CD4-positive, alpha-beta T cell treated with Interleukin-21 for 1 hour (primary cell): Measurements from ENCODE around the gene PRKCE.
A peak's percentile ranks its signal among the peaks of the same experiment; 100 is the strongest.

Source experiments
- DNase-seq: peaks from one replicate; pipeline ENCODE4 v3.0.0-alpha.2; 2020

PRKCE gene

GRCh38 chr2:45634223-45634622, 17.3 kb upstream of the PRKCE start:
- DNase-seq = no peak

GRCh38 chr2:45636008-45636407, 15.5 kb upstream of the PRKCE start:
- DNase-seq = no peak

- DNase-seq = no peak
These were observed 14.0 kb upstream of the PRKCE start for GRCh38 chr2:45637440-45637839.

GRCh38 chr2:45640576-45640975, 10.9 kb upstream of the PRKCE start:
- DNase-seq = no peak

DNA sequence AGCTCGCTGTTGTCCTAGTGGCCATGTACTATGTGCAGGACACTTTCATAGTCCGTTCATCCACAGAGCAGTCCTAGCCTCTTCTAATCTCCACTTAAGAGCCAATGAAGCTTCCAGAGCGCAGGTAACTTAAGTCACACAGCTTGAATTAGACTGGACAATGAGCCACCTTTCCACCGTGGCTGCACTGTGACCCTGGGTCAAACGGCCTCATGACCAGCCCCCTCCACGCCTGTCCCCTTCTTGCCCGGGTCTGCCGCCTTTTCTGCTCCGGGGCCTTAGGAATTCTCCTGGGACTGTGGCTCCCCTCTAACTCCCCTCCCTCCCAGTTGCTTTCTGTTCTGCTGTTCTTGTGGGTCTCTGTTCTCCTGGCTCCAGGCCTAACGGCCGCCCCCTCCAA, 8.4 kb upstream of the PRKCE start:
- DNase-seq = no peak

- DNase-seq = peak; percentile 72
These were observed 7.6 kb upstream of the PRKCE start for GRCh38 chr2:45643543-45644542.

- DNase-seq = no peak
These were observed 5.2 kb upstream of the PRKCE start for GRCh38 chr2:45646289-45646688.

- no peak for DNase-seq
These were observed 4.1 kb upstream of the PRKCE start for GRCh38 chr2:45647356-45647755.

GRCh38 chr2:45647986-45648520, 3.4 kb upstream of the PRKCE start:
- no peak for DNase-seq

GRCh38 chr2:45648636-45649035, 2.8 kb upstream of the PRKCE start:
- no peak for DNase-seq

GRCh38 chr2:45649462-45649857, 2.0 kb upstream of the PRKCE start:
- DNase-seq = no peak

DNA sequence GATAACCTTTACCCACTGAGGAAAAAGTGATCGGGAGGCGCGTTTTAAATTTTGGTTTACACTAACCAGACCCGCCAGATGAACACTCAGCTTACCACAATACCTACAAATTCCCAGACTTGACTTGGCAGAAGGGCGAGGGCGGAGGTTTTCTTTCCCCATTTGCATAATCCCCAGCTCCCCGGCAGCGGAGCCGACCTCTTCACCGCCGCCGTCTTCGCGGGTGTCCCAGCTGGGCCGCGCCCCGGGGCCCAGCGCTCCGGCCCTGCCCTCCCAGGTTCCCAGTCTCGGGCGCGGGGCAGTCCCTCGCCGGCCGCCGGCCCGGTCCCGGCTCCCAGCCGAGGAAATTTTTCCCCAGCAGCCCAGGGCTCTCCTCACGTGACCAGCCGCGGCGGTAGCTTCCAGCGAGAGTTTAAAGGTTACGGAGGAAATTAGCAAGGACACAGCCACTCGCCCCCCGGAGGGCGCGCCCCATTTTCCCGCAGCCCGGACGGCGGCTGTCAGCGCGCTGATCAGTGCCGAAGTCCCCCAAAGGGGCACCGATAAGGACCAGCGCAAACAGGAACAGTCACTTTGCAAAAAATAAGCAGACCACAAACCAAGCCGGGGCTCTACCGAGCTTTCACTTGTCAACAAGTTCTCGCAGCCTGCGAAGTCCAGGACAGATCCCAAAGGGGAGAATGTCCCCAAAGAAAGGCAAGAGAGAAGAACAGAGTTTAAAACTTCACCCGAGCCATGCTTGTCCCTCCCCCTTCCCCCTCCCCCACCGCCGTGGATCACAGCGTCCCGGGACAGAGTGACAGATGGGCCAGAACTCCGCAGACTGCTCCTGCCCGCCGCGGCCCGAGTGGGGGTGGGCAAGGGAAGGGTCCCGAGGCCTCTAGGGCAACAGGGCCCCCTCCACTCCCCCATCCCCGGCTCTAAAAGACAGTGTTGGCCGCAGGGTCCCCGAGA, 1.3 kb upstream of the PRKCE start:
- peak; percentile 54 for DNase-seq

DNA sequence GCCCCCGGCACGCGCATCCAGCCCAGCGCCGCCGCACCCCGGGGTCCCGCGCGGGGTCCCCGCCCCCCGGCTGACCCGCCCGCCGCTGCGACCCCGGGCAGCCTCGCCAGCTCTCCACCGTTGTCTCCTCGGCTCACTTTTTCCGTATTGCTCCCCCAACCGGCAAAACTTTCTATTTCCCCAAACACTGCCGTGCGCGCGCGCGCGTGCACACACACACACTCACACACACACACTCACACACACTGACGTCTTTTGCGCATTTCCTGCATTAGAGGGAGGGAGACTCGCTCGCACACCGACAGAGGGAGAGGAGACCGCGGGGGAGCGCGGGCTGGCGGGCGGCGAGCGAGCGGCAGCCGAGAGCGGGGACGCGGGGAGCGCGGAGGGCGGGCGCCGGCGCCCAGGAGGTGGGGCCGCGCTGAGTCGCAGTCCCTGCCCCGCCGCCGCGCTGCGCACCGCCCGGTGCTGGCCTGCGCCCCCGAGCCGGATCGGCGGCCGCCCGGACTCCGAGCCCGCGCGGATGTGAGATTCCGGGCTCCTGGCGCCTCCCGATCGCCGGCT, 542 bp upstream of the PRKCE start:
- DNase-seq = peak; percentile 97

GRCh38 chr2:45652090-45653031, 886 bp downstream of the PRKCE start:
- peak; percentile 11 for DNase-seq

GRCh38 chr2:45653122-45653913, 1.8 kb downstream of the PRKCE start:
- no peak for DNase-seq

GRCh38 chr2:45654250-45654649, 2.8 kb downstream of the PRKCE start:
- DNase-seq = no peak

DNA sequence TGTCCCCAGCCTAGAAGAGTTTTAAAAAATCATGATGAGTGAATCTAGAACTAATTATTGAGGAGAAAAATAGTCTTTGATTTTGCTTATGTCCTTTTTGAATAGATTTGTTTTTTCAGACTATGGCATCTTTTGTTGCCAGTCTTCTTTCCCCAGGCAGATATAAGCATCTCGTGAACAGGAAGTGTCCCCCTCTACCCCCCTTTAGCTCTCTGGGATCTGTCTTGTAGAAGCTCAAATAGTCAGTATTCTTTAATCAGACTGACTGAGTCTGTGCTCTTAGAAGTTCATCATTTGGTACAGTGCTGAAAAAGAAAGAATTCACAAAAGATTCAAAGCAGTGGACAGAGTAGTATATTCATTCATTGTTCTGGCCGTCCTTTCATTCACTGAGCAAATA, 10.4 kb downstream of the PRKCE start:
- no peak for DNase-seq

GRCh38 chr2:45664635-45665261, 13.3 kb downstream of the PRKCE start:
- DNase-seq = no peak

- no peak for DNase-seq
These were observed 17.0 kb downstream of the PRKCE start for GRCh38 chr2:45668509-45668908.

- no peak for DNase-seq
These were observed 17.6 kb downstream of the PRKCE start for GRCh38 chr2:45669032-45669486.
